Progenitor cell of endocrine pancreas (in vitro differentiated cells): Measurements from ENCODE around the gene SERPINB11. TPM values are rescaled to one million over a fixed set of nuclear protein-coding genes. Genes with fewer than 3 reads are reported as not detected.

Experiments used
- DNase-seq: peaks from one replicate; pipeline ENCODE4 v3.0.0; 2021; ENCODE audit warnings: low spot score; ENCODE audit not compliant: unreplicated experiment
- H3K27ac Mint-ChIP-seq: 2 replicates; pipeline ENCODE4 v1.8.0; 2021; ENCODE audit warnings: mild to moderate bottlenecking, moderate library complexity, mixed read lengths
- H3K27me3 Mint-ChIP-seq: 2 replicates; pipeline ENCODE4 v1.8.0; 2021; ENCODE audit warnings: mixed read lengths
- H3K36me3 Mint-ChIP-seq: 2 replicates; pipeline ENCODE4 v1.8.0; 2022; ENCODE audit warnings: mixed read lengths; ENCODE audit not compliant: insufficient read depth
- H3K4me1 Mint-ChIP-seq: 2 replicates; pipeline ENCODE4 v1.8.0; 2021; ENCODE audit warnings: low read depth, mixed read lengths
- H3K4me3 Mint-ChIP-seq: 2 replicates; pipeline ENCODE4 v1.8.0; 2021; ENCODE audit warnings: low read depth, mild to moderate bottlenecking, moderate library complexity, mixed read lengths
- H3K9me3 Mint-ChIP-seq: 2 replicates; pipeline ENCODE4 v1.8.0; 2021; ENCODE audit warnings: low read depth, mixed read lengths
- CTCF ChIP-seq: fragments of 200-600 bp; sonication (generic); IDR thresholded peaks from one replicate; pipeline ENCODE4 v1.5.0; 2021; ENCODE audit warnings: antibody characterized with exemption, mild to moderate bottlenecking; ENCODE audit not compliant: unreplicated experiment
- total RNA-seq: library from RNA; stranded (reverse); gene quantifications from 2 replicates; pipeline ENCODE4 v1.2.1, GENCODE V29; 2021

Gene SERPINB11
- total RNA-seq, 1 donor from 2014 or later = not detected

GRCh38 chr18:63705401-63705800, 2.6 kb downstream of the SERPINB11 start:
- DNase-seq = no peak
- no peak for TF ChIP-seq CTCF
- Mint-ChIP-seq H3K4me3 (no peak overlapping the region), H3K27me3 (no peaks in the 10 kb centered on the region), H3K4me1 (peaks cover 2% of the 10 kb centered on the region), H3K9me3 (no peaks in the 10 kb centered on the region), H3K27ac (no peak overlapping the region), H3K36me3 (no peaks in the 10 kb centered on the region)

GRCh38 chr18:63707816-63708215, 5.1 kb downstream of the SERPINB11 start:
- TF ChIP-seq CTCF = no peak
- no peak overlapping the region for H3K4me3 Mint-ChIP-seq
- no peaks in the 10 kb centered on the region for H3K9me3 Mint-ChIP-seq
- no peaks in the 10 kb centered on the region for H3K36me3 Mint-ChIP-seq
- no peak overlapping the region for H3K27ac Mint-ChIP-seq
- no peaks in the 10 kb centered on the region for H3K4me1 Mint-ChIP-seq
- DNase-seq = no peak
- H3K27me3 Mint-ChIP-seq = no peaks in the 10 kb centered on the region

GRCh38 chr18:63708650-63709049, 5.9 kb downstream of the SERPINB11 start:
- H3K4me3 Mint-ChIP-seq = no peak overlapping the region
- no peaks in the 10 kb centered on the region for H3K27me3 Mint-ChIP-seq
- H3K9me3 Mint-ChIP-seq = peaks cover 3% of the 10 kb centered on the region
- H3K4me1 Mint-ChIP-seq = no peaks in the 10 kb centered on the region
- no peaks in the 10 kb centered on the region for H3K36me3 Mint-ChIP-seq
- no peak for DNase-seq
- no peak for TF ChIP-seq CTCF
- no peak overlapping the region for H3K27ac Mint-ChIP-seq

- Mint-ChIP-seq H3K27ac (no peak overlapping the region), H3K36me3 (no peaks in the 10 kb centered on the region), H3K9me3 (no peaks in the 10 kb centered on the region), H3K4me1 (no peaks in the 10 kb centered on the region), H3K4me3 (no peak overlapping the region), H3K27me3 (peaks cover 3% of the 10 kb centered on the region)
- no peak for DNase-seq
- TF ChIP-seq CTCF = no peak
These were observed 23.1 kb downstream of the SERPINB11 start for GRCh38 chr18:63725682-63726480.

- DNase-seq = no peak
- Mint-ChIP-seq H3K36me3 (no peaks in the 10 kb centered on the region), H3K4me3 (no peak overlapping the region), H3K27ac (no peak overlapping the region), H3K4me1 (peaks cover 2% of the 10 kb centered on the region), H3K9me3 (peaks cover 4% of the 10 kb centered on the region), H3K27me3 (no peaks in the 10 kb centered on the region)
- no peak for TF ChIP-seq CTCF
These were observed 28.0 kb downstream of the SERPINB11 start for GRCh38 chr18:63730773-63731172.
